ENCODE results near the gene ACYP2. TPM values are rescaled to one million over a fixed set of nuclear protein-coding genes. Genes with fewer than 3 reads are reported as not detected.

The ACYP2 gene
- total RNA-seq, 1 donor from 2014 or later, result 14.9 TPM

- TF ChIP-seq CTCF (IDR thresholded peaks at IDR 0.05), result no peak
- H3K36me3 Mint-ChIP-seq (ENCODE audit: low read depth), result no peaks in the 10 kb centered on the region
Observed at GRCh38 chr2:54083021-54083420, 32.4 kb upstream of the ACYP2 start.

GRCh38 chr2:54083445-54083844, 32.0 kb upstream of the ACYP2 start:
- no peak for TF ChIP-seq CTCF (IDR thresholded peaks at IDR 0.05)
- Mint-ChIP-seq H3K36me3 (ENCODE audit: low read depth) (no peaks in the 10 kb centered on the region), H3K4me3 (no peak overlapping the region), H3K4me1 (peaks cover 16% of the 10 kb centered on the region), H3K27me3 (no peaks in the 10 kb centered on the region), H3K9me3 (no peaks in the 10 kb centered on the region), H3K27ac (no peak overlapping the region)
- ATAC-seq (ENCODE audit: low read depth) (no peak), DNase-seq (no peak)
- POLR2A ChIA-PET, result no interaction called here
- CTCF ChIA-PET, result interaction anchor here (1.8 kb wide), 1 partner anchor 23 kb away, joined by 4 read pairs; no protein-coding TSS in a partner anchor
- intact Hi-C loops (cut with micrococcal nuclease), result no loop called here

More at GRCh38 chr2:54083021-54083420, 32.4 kb upstream of the ACYP2 start:
- intact Hi-C loops (cut with micrococcal nuclease), result no loop called here
- ChIA-PET POLR2A (interaction anchor here (2.4 kb wide), 1 partner anchor 10 kb away, joined by 8 read pairs; no protein-coding TSS in a partner anchor), CTCF (interaction anchor here (1.8 kb wide), 1 partner anchor 24 kb away, joined by 4 read pairs; no protein-coding TSS in a partner anchor)
- Mint-ChIP-seq H3K27me3 (no peaks in the 10 kb centered on the region), H3K9me3 (no peaks in the 10 kb centered on the region), H3K4me3 (no peak overlapping the region), H3K27ac (no peak overlapping the region), H3K4me1 (peaks cover 16% of the 10 kb centered on the region)
- no peak for DNase-seq
- no peak for ATAC-seq (ENCODE audit: low read depth)

GRCh38 chr2:54084600-54084999, 30.8 kb upstream of the ACYP2 start:
- no peak overlapping the region for H3K27ac Mint-ChIP-seq
- ATAC-seq (ENCODE audit: low read depth) (no peak), DNase-seq (no peak)
- no peaks in the 10 kb centered on the region for H3K36me3 Mint-ChIP-seq (ENCODE audit: low read depth)
- CTCF ChIA-PET, result no interaction called here
- H3K4me3 Mint-ChIP-seq, result no peak overlapping the region
- intact Hi-C loops (cut with micrococcal nuclease), result no loop called here
- no peaks in the 10 kb centered on the region for H3K27me3 Mint-ChIP-seq
- POLR2A ChIA-PET, result no interaction called here
- no peak for TF ChIP-seq CTCF (IDR thresholded peaks at IDR 0.05)
- no peaks in the 10 kb centered on the region for H3K9me3 Mint-ChIP-seq
- peaks cover 16% of the 10 kb centered on the region for H3K4me1 Mint-ChIP-seq

- no peak overlapping the region for H3K27ac Mint-ChIP-seq
- no peak for TF ChIP-seq CTCF (IDR thresholded peaks at IDR 0.05)
- CTCF ChIA-PET, result interaction anchor here (2.2 kb wide), 1 partner anchor 18 kb away, joined by 5 read pairs; no protein-coding TSS in a partner anchor
Observed at GRCh38 chr2:54085069-54085468, 30.3 kb upstream of the ACYP2 start.

GRCh38 chr2:54086157-54086556, 29.3 kb upstream of the ACYP2 start:
- Mint-ChIP-seq H3K9me3 (no peaks in the 10 kb centered on the region), H3K27ac (no peak overlapping the region), H3K4me3 (no peak overlapping the region), H3K4me1 (peaks cover 21% of the 10 kb centered on the region), H3K27me3 (no peaks in the 10 kb centered on the region), H3K36me3 (ENCODE audit: low read depth) (no peaks in the 10 kb centered on the region)
- no peak for TF ChIP-seq CTCF (IDR thresholded peaks at IDR 0.05)
- CTCF ChIA-PET, result interaction anchor here (2.2 kb wide), 1 partner anchor 17 kb away, joined by 5 read pairs; no protein-coding TSS in a partner anchor
- DNase-seq (no peak), ATAC-seq (ENCODE audit: low read depth) (no peak)
- POLR2A ChIA-PET, result no interaction called here
- intact Hi-C loops (cut with micrococcal nuclease), result no loop called here

More at GRCh38 chr2:54085069-54085468, 30.3 kb upstream of the ACYP2 start:
- POLR2A ChIA-PET, result no interaction called here
- DNase-seq (no peak), ATAC-seq (ENCODE audit: low read depth) (no peak)
- intact Hi-C loops (cut with micrococcal nuclease), result no loop called here
- Mint-ChIP-seq H3K4me3 (no peak overlapping the region), H3K27me3 (no peaks in the 10 kb centered on the region), H3K4me1 (peaks cover 16% of the 10 kb centered on the region), H3K9me3 (no peaks in the 10 kb centered on the region), H3K36me3 (ENCODE audit: low read depth) (no peaks in the 10 kb centered on the region)

Measured in activated B cell treated with CpG ODN at 0.5 μM for 24 hours (primary cell).